Measurements from ENCODE around the gene TMEM269.
A peak's percentile ranks its signal among the peaks of the same experiment; 100 is the strongest.

GRCh38 chr1:42747125-42747524 lies 37.7 kb upstream of the TMEM269 start:
- TF ChIP-seq CTCF (IDR thresholded peaks at IDR 0.05): peak; percentile 11 to 81 (median 68)
- TF ChIP-seq POLR2A (IDR thresholded peaks at IDR 0.05): no peak

Data from Peyer's patch (tissue), 4 donors.